Psoas muscle (tissue), 8 donors: ENCODE results near the gene FSTL5. TPM values are rescaled to one million over a fixed set of nuclear protein-coding genes. Genes with fewer than 3 reads are reported as not detected.

Source experiments
- ATAC-seq, 4 donors: fragments of 200-7000 bp; cut with Tn5 transposase; one replicate each; pipeline ENCODE4 v1.9.1; 2020; ENCODE audit warnings: moderate library complexity in 3 of 4, mild to moderate bottlenecking in 2 of 4
- DNase-seq, 2 donors: peaks; one replicate each; pipeline ENCODE4 v3.0.0-alpha.2; 2020
- H3K27ac ChIP-seq: fragments of 200-600 bp; one replicate; pipeline ENCODE4 v1.8.0; 2022
- H3K27me3 ChIP-seq, 3 donors: fragments of 200-600 bp in 1 of 3; one replicate each; pipeline versions ENCODE4 v1.6.1 to v1.8.0; 2013 to 2022; ENCODE audit warnings: low read length in 2 of 3, mild to moderate bottlenecking in 2 of 3, moderate library complexity in 1 of 3; ENCODE audit not compliant: insufficient read depth in 3 of 3
- H3K36me3 ChIP-seq, 2 donors: fragments of 200-600 bp in 1 of 2; one replicate each; pipeline versions ENCODE4 v1.6.1 to v1.8.0; 2013 to 2022; ENCODE audit warnings: low read depth in 1 of 2, mild to moderate bottlenecking in 1 of 2, moderate library complexity in 1 of 2; ENCODE audit not compliant: insufficient read depth in 1 of 2
- H3K4me1 ChIP-seq: fragments of 200-600 bp; one replicate; pipeline ENCODE4 v1.8.0; 2022
- H3K4me3 ChIP-seq: fragments of 200-600 bp; one replicate; pipeline ENCODE4 v1.8.0; 2022; ENCODE audit warnings: mild to moderate bottlenecking
- H3K9me3 ChIP-seq: fragments of 200-600 bp; one replicate; pipeline ENCODE4 v1.8.0; 2022
- CTCF ChIP-seq: fragments of 200-600 bp; IDR thresholded peaks from one replicate; pipeline ENCODE4 v1.8.0; 2022; ENCODE audit warnings: antibody characterized with exemption
- WGBS, 3 donors: extraction: QIAGEN DNeasy Blood & Tissue Kit; methylation state at CpG; one replicate each; pipeline versions ENCODE4 v1.1.6 to v1.1.7; 2013; 5-methylcytosine and 5-hydroxymethylcytosine counted together
- intact Hi-C, 2 donors: fragments of 100-400 bp; cut with DNase I; formaldehyde crosslinking; loops; one replicate each; pipeline versions ENCODE4 v1.11.0 to v1.14.2; 2022
- polyA plus RNA-seq, 3 donors: library from polyadenylated mRNA; stranded (reverse); fragments of 200-250 nt; gene quantifications; one replicate each; pipeline ENCODE4 v1.2.3, GENCODE V29; 2013
- total RNA-seq, 4 donors: library from RNA; stranded (reverse); fragmentation: NEBNext Ultra II Directional in 2 of 4; extraction: Animal tissue kit (Norgen Biotek cat#: 25700) in 2 of 4; gene quantifications; one replicate each; pipeline versions ENCODE4 v1.2.1 to v1.2.4, GENCODE V29; 2021 to 2023
- donor health status: healthy with polysubstance abuse.
- donor health status: DM: no; HTN: no; CAD: no; lungs with moderate emphysema.
- donor health status: Bipolar disorder and iron deficiency.
- donor health status: healthy.
- donor health status: DM: yes; HTN: yes; CAD: no.
- donor health status: DM: no; HTN: no; CAD: no.
- donor health status: DM: no; HTN: no; CAD: no.
- donor health status: DM: yes; HTN: yes; CAD: no.

FSTL5 gene
- total and polyA plus RNA-seq, 7 donors: 0.01 TPM; not detected in 4

GRCh38 chr4:161907590-161907955, 256.2 kb downstream of the FSTL5 start:
- 39 to 52% (median 43%) methylated on average over 2 of the region's 2 CpGs for WGBS, 3 donors
- Histone ChIP-seq H3K27me3 (no peaks in the 10 kb centered on the region), H3K4me3 (no peak overlapping the region), H3K36me3 (no peaks in the 10 kb centered on the region), H3K27ac (no peak overlapping the region), H3K4me1 (no peaks in the 10 kb centered on the region), H3K9me3 (no peaks in the 10 kb centered on the region)
- no peak for DNase-seq
- no peak for ATAC-seq
- intact Hi-C loops: no loop called here
- no peak for TF ChIP-seq CTCF

DNA sequence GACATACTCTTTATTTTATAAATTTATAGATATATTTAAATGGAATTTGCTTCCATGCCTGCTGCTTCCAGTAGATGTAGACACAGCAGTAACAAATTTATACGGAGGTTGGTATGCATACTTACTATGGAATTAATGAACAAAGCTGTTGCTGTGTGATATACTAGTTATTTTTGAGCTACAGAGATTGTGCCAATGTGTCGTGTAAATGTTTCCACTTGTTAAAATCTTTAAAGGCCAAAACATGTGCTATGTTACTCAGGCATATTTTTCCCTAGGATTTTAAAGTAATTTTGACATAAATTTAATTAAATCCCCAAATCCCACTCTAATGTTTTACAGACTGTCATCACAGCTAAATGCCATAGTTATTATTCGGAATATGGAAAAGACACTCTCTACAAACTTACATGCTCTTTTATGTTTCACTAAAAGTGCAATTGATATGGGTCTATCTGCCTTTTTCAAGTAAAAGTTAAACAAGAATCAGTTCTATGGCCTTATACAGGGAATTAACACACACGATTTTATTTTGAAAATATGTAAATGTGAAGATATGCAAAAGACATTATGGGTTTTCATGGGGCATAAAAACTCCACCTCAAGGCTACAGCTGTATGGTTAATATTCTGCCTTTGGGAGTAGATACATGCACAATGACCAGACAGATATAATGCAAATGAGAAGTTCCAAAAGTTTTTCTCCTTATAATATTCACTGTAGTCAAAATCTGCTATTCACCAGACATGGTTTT, 256.8 kb downstream of the FSTL5 start:
- DNase-seq: no peak
- TF ChIP-seq CTCF: no peak
- Histone ChIP-seq H3K9me3 (no peaks in the 10 kb centered on the region), H3K27ac (no peak overlapping the region), H3K4me3 (no peak overlapping the region), H3K36me3 (no peaks in the 10 kb centered on the region), H3K4me1 (no peaks in the 10 kb centered on the region), H3K27me3 (no peaks in the 10 kb centered on the region)
- 31 to 42% (median 39%) methylated on average over 4 of the region's 4 CpGs for WGBS, 3 donors
- intact Hi-C loops: no loop called here
- ATAC-seq: no peak

DNA sequence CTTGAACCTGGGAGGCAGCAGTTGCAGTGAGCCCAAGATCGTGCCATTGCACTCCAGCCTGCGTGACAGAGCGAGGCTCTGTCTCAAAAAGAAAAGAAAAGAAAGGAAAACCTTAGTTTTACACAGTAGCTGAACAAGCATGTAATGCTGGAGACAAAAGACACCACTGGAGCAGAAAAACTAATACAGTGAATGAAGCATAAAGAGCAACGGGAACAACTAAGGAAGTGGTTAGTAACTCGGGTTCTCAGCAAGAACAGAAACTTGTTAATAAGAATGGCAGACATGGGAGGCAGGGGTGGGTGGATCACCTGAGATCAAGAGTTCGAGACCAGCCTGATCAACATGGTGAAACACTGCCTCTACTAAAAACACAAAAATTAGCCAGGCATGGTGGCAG, 263.7 kb downstream of the FSTL5 start:
- TF ChIP-seq CTCF: no peak
- WGBS, 3 donors: 83 to 91% (median 90%) methylated on average over 6 of the region's 6 CpGs
- intact Hi-C loops: no loop called here

DNA sequence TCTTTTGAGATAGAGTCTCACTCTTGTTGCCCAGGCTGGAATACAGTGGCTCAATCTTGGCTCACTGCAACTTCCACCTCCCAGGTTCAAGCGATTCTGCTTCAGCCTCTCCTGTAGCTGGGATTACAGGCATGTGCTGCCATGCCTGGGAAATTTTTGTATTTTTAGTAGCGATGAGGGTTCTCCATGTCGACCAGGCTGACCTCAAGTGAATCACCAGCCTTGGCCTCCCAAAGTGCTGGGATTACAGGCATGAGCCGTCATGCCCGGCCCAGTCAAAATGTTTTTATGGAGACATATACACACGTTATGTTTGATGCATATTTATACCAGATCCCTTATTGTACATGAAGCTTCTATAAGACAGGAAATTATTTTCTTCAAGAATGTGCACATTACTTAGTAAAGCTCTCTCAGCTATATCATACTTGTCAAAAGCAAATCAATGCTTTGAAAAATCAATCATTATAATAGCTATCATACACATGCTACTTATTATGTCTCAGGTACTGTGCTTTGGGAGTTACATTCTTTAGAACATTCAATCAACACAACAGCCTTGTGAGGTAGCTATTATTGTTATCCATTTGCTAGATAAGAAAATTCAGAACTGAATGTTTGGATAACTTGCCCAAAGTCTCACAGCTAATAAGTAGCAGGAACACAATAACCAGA, 269.2 kb downstream of the FSTL5 start:
- no peak overlapping the region for H3K27ac ChIP-seq
- DNase-seq (no peak), ATAC-seq (no peak)
- WGBS, 3 donors: 79 to 86% (median 84%) methylated on average over 6 of the region's 6 CpGs
- H3K4me3 ChIP-seq: no peak overlapping the region
- no peaks in the 10 kb centered on the region for H3K27me3 ChIP-seq
- H3K36me3 ChIP-seq: no peaks in the 10 kb centered on the region
- intact Hi-C loops: no loop called here
- no peaks in the 10 kb centered on the region for H3K4me1 ChIP-seq
- no peak for TF ChIP-seq CTCF
- H3K9me3 ChIP-seq: no peaks in the 10 kb centered on the region

More for the DNA sequence above, 263.7 kb downstream of the FSTL5 start:
- ATAC-seq (no peak), DNase-seq (no peak)
- H3K36me3 ChIP-seq: no peaks in the 10 kb centered on the region
- no peaks in the 10 kb centered on the region for H3K9me3 ChIP-seq
- no peaks in the 10 kb centered on the region for H3K27me3 ChIP-seq
- H3K4me3 ChIP-seq: no peak overlapping the region
- no peak overlapping the region for H3K27ac ChIP-seq
- H3K4me1 ChIP-seq: no peaks in the 10 kb centered on the region
